H9 (cell line): ENCODE measurements around the gene BUB3. TPM values are rescaled to one million over a fixed set of nuclear protein-coding genes. Genes with fewer than 3 reads are reported as not detected.

Experiments used
- DNase-seq: peaks from one replicate; pipeline ENCODE4 v3.0.0-alpha.2; 2017
- H2AFZ ChIP-seq: one replicate; pipeline ENCODE4 v1.6.1; 2013; ENCODE audit warnings: mild to moderate bottlenecking, low read length, control low read depth, moderate library complexity
- H2AK5ac ChIP-seq: 2 replicates; pipeline ENCODE4 v1.6.1; 2013; ENCODE audit warnings: low read length, control low read depth, mixed read lengths; ENCODE audit not compliant: insufficient read length
- H2BK120ac ChIP-seq: one replicate; pipeline ENCODE4 v1.6.1; 2013; ENCODE audit warnings: low read depth, mild to moderate bottlenecking, low read length, control low read depth, inconsistent platforms; ENCODE audit not compliant: poor library complexity, severe bottlenecking
- H2BK12ac ChIP-seq: 2 replicates; pipeline ENCODE4 v1.6.1; 2013; ENCODE audit warnings: low read length, control low read depth, mixed read lengths, low read depth; ENCODE audit not compliant: insufficient read length
- H2BK15ac ChIP-seq: 2 replicates; pipeline ENCODE4 v1.6.1; 2013; ENCODE audit warnings: low read depth, low read length, control low read depth
- H2BK20ac ChIP-seq: one replicate; pipeline ENCODE4 v1.6.1; 2013; ENCODE audit warnings: low read depth, mild to moderate bottlenecking, low read length, control low read depth, inconsistent platforms; ENCODE audit not compliant: poor library complexity, severe bottlenecking
- H2BK5ac ChIP-seq: 2 replicates; pipeline ENCODE4 v1.6.1; 2013; ENCODE audit warnings: low read length, control low read depth, mixed read lengths; ENCODE audit not compliant: insufficient read length
- H3K14ac ChIP-seq: 2 replicates; pipeline ENCODE4 v1.6.1; 2013; ENCODE audit warnings: low read length, control low read depth; ENCODE audit not compliant: insufficient read depth
- H3K18ac ChIP-seq: 2 replicates; pipeline ENCODE4 v1.6.1; 2013; ENCODE audit warnings: low read depth, mild to moderate bottlenecking, mixed read lengths, low read length, control low read depth; ENCODE audit not compliant: insufficient read length
- H3K23ac ChIP-seq: 2 replicates; pipeline ENCODE4 v1.6.1; 2013; ENCODE audit warnings: low read length, control low read depth, mixed read lengths, low read depth; ENCODE audit not compliant: insufficient read length
- H3K23me2 ChIP-seq: 2 replicates; pipeline ENCODE4 v1.6.1; 2013; ENCODE audit warnings: low read depth, mild to moderate bottlenecking, mixed read lengths, low read length, control low read depth; ENCODE audit not compliant: insufficient read length, poor library complexity, severe bottlenecking
- H3K27ac ChIP-seq: 2 replicates; pipeline ENCODE4 v1.5.1; 2013; ENCODE audit warnings: low read length, control low read depth, mixed read lengths, low read depth; ENCODE audit not compliant: insufficient read length
- H3K27me3 ChIP-seq: 2 replicates; pipeline ENCODE4 v1.6.1; 2013; ENCODE audit warnings: low read length, control low read depth, inconsistent platforms; ENCODE audit not compliant: insufficient read depth
- H3K4ac ChIP-seq: 2 replicates; pipeline ENCODE4 v1.6.1; 2013; ENCODE audit warnings: low read depth, mild to moderate bottlenecking, control low read depth, inconsistent platforms, low read length, moderate library complexity
- H3K4me1 ChIP-seq: 2 replicates; pipeline ENCODE4 v1.6.1; 2013; ENCODE audit warnings: low read length, control low read depth, inconsistent platforms; ENCODE audit not compliant: insufficient read depth
- H3K4me2 ChIP-seq: 2 replicates; pipeline ENCODE4 v1.6.1; 2013; ENCODE audit warnings: low read length, control low read depth, mixed read lengths; ENCODE audit not compliant: insufficient read length, insufficient read depth
- H3K56ac ChIP-seq: 2 replicates; pipeline ENCODE4 v1.6.1; 2013; ENCODE audit warnings: low read depth, mild to moderate bottlenecking, mixed read lengths, low read length, control low read depth; ENCODE audit not compliant: insufficient read length
- H3K79me1 ChIP-seq: 2 replicates; pipeline ENCODE4 v1.6.1; 2013; ENCODE audit warnings: low read depth, mild to moderate bottlenecking, moderate library complexity, low read length, control low read depth, inconsistent platforms; ENCODE audit not compliant: insufficient read depth, poor library complexity, severe bottlenecking
- H3K79me2 ChIP-seq: 2 replicates; pipeline ENCODE4 v1.6.1; 2013; ENCODE audit warnings: low read length, control low read depth, inconsistent platforms; ENCODE audit not compliant: insufficient read depth
- H3K9ac ChIP-seq: 2 replicates; pipeline ENCODE4 v1.6.1; 2013; ENCODE audit warnings: low read length, control low read depth, mixed read lengths; ENCODE audit not compliant: insufficient read length; ENCODE audit errors: extremely low read depth
- H3K9me3 ChIP-seq: one replicate; pipeline ENCODE4 v1.6.1; 2013; ENCODE audit warnings: low read depth, low read length, inconsistent platforms; ENCODE audit not compliant: control insufficient read depth
- H3T11ph ChIP-seq: one replicate; pipeline ENCODE4 v1.6.1; 2013; ENCODE audit warnings: mild to moderate bottlenecking, low read length, control low read depth, inconsistent platforms
- H4K20me1 ChIP-seq: one replicate; pipeline ENCODE4 v1.6.1; 2013; ENCODE audit not compliant: control insufficient read depth, insufficient read length, insufficient read depth
- H4K5ac ChIP-seq: 2 replicates; pipeline ENCODE4 v1.6.1; 2013; ENCODE audit warnings: low read depth, mild to moderate bottlenecking, mixed read lengths, low read length, control low read depth; ENCODE audit not compliant: insufficient read length
- H4K8ac ChIP-seq: replicated peaks from 2 replicates; pipeline ENCODE4 v1.6.1; 2013; ENCODE audit warnings: low read length, control low read depth, mixed read lengths, low read depth; ENCODE audit not compliant: insufficient read length
- H4K91ac ChIP-seq: 2 replicates; pipeline ENCODE4 v1.6.1; 2013; ENCODE audit warnings: low read depth, mild to moderate bottlenecking, moderate library complexity, mixed read lengths, low read length, control low read depth; ENCODE audit not compliant: insufficient read length
- H3K27ac Mint-ChIP-seq, 3 experiments: 2 replicates in 2 of 3; 3 replicates in 1 of 3; pipeline ENCODE4 v1.8.0; 2020 to 2021; ENCODE audit warnings: mixed read lengths in 3 of 3, mild to moderate bottlenecking in 1 of 3, moderate library complexity in 1 of 3
- H3K27me3 Mint-ChIP-seq: 2 replicates; pipeline ENCODE4 v1.8.0; 2021; ENCODE audit warnings: low read depth, mild to moderate bottlenecking, moderate library complexity, mixed read lengths
- H3K36me3 Mint-ChIP-seq, 3 experiments: 2 replicates in 2 of 3; 3 replicates in 1 of 3; pipeline ENCODE4 v1.8.0; 2020 to 2021; ENCODE audit warnings: low read depth in 3 of 3, mixed read lengths in 3 of 3; ENCODE audit not compliant: insufficient read depth in 1 of 3
- H3K4me1 Mint-ChIP-seq, 2 experiments: 2 replicates each; pipeline ENCODE4 v1.8.0; 2020; ENCODE audit warnings: mixed read lengths in 2 of 2
- H3K4me3 Mint-ChIP-seq, 2 experiments: 2 replicates in 1 of 2; 3 replicates in 1 of 2; pipeline ENCODE4 v1.8.0; 2020 to 2021; ENCODE audit warnings: mild to moderate bottlenecking in 2 of 2, mixed read lengths in 2 of 2, moderate library complexity in 1 of 2
- H3K9me3 Mint-ChIP-seq, 2 experiments: 2 replicates in 1 of 2; 3 replicates in 1 of 2; pipeline ENCODE4 v1.8.0; 2020; ENCODE audit warnings: mild to moderate bottlenecking in 2 of 2, mixed read lengths in 2 of 2, moderate library complexity in 1 of 2
- CTCF ChIP-seq: fragments of 200-600 bp; sonication (generic); conservative IDR thresholded peaks from 3 replicates; pipeline ENCODE4 v1.8.0; 2021; ENCODE audit warnings: antibody characterized with exemption, mild to moderate bottlenecking
- WGBS: extraction: QIAGEN DNeasy Blood & Tissue Kit; methylation state at CpG from one replicate; pipeline ENCODE4 v1.1.7; 2013; ENCODE audit warnings: missing lambda C conversion rate, low lambda C conversion rate, mixed read lengths; ENCODE audit not compliant: insufficient read length; ENCODE audit errors: extremely low coverage; 5-methylcytosine and 5-hydroxymethylcytosine counted together
- total RNA-seq: library from RNA; stranded (reverse); gene quantifications from 2 replicates; pipeline ENCODE4 v1.2.1, GENCODE V29; 2021

BUB3 gene
- total RNA-seq, 1 experiment from 2014 or later, result 200 TPM

- Histone ChIP-seq H3K4me2 (no peak overlapping the region), H3T11ph (no peak overlapping the region), H2BK20ac (no peak overlapping the region), H3K79me1 (peaks cover 6% of the 10 kb centered on the region), H2BK120ac (no peak overlapping the region), H3K79me2 (peaks cover 3% of the 10 kb centered on the region; the same call in 1 of the 2 replicates), H3K56ac (no peak overlapping the region), H3K27ac (no peak overlapping the region), H4K5ac (no peak overlapping the region), H4K91ac (no peak overlapping the region), H2AFZ (no peak overlapping the region), H3K14ac (no peak overlapping the region), H3K23me2 (no peaks in the 10 kb centered on the region), H2BK5ac (no peak overlapping the region), H2BK15ac (no peak overlapping the region), H2AK5ac (no peak overlapping the region), H3K9ac (no peak overlapping the region), H4K8ac (no peak overlapping the region), H3K27me3 (no peaks in the 10 kb centered on the region), H3K23ac (no peak overlapping the region), H3K9me3 (no peaks in the 10 kb centered on the region), H3K4ac (no peak overlapping the region), H2BK12ac (no peak overlapping the region), H3K18ac (no peak overlapping the region), H3K4me1 (no peaks in the 10 kb centered on the region), H4K20me1 (no peaks in the 10 kb centered on the region)
- WGBS, result no CpG with 5 or more reads among the region's 2 CpGs
- Mint-ChIP-seq H3K36me3 (peaks cover 49 to 82% (median 81%) of the 10 kb centered on the region in 3 experiments), H3K9me3 (no peaks in the 10 kb centered on the region), H3K27me3 (no peaks in the 10 kb centered on the region), H3K4me3 (no peak overlapping the region), H3K27ac (no peak overlapping the region), H3K4me1 (no peaks in the 10 kb centered on the region)
- DNase-seq, result no peak
- no peak for TF ChIP-seq CTCF
Measured at GRCh38 chr10:123164319-123164718, 10.1 kb downstream of the BUB3 start.
